ENCODE measurements around the gene CD52. TPM values are rescaled to one million over a fixed set of nuclear protein-coding genes. Genes with fewer than 3 reads are reported as not detected.
A peak's percentile ranks its signal among the peaks of the same experiment; 100 is the strongest.

The CD52 gene
- total RNA-seq, 1 experiment from 2014 or later, result 1.6 TPM

DNA sequence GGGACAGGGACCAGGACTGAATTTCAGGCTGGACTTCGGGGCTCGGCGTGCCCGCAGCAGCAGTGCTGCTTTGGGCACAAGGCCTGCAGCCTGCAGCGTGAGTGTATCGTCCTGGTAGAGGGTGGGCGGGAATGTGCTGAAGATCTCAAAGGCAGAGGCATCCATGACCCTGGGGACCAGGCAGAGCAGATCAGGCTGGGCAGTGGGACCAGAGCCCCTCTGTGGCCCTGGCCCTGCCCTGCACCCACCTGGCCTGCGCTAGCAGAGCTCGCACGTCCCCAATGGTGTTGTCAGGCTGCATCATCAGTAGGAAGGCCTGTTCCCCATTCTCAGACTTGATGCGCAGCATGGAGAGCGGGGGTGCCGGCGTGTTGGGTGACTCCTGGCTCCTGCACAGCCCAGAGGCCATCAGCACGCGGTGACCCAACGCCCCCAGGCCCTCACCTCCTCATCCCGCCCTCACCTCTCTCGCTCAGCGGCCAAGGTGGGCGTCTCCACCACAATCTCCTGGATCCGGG is 35.3 kb upstream of the CD52 start:
- peaks cover 2% of the 10 kb centered on the region; the same call in 1 of the 2 replicates for H3K36me3 ChIP-seq (ENCODE audit: control insufficient read depth, insufficient read depth, low read length)
- TF ChIP-seq TCF7L2 (IDR thresholded peaks at IDR 0.05; ENCODE audit: low read depth, low read length) (no peak), POLR2AphosphoS5 (IDR thresholded peaks at IDR 0.05; ENCODE audit: low read depth, low read length) (0 out of 2 replicates have a peak, but pooled peaks have one; percentile 11), SIN3A (IDR thresholded peaks at IDR 0.05; ENCODE audit: borderline replicate concordance, insufficient read depth, low read depth, low read length) (no peak)
- TF ChIP-seq, protein P1, sequence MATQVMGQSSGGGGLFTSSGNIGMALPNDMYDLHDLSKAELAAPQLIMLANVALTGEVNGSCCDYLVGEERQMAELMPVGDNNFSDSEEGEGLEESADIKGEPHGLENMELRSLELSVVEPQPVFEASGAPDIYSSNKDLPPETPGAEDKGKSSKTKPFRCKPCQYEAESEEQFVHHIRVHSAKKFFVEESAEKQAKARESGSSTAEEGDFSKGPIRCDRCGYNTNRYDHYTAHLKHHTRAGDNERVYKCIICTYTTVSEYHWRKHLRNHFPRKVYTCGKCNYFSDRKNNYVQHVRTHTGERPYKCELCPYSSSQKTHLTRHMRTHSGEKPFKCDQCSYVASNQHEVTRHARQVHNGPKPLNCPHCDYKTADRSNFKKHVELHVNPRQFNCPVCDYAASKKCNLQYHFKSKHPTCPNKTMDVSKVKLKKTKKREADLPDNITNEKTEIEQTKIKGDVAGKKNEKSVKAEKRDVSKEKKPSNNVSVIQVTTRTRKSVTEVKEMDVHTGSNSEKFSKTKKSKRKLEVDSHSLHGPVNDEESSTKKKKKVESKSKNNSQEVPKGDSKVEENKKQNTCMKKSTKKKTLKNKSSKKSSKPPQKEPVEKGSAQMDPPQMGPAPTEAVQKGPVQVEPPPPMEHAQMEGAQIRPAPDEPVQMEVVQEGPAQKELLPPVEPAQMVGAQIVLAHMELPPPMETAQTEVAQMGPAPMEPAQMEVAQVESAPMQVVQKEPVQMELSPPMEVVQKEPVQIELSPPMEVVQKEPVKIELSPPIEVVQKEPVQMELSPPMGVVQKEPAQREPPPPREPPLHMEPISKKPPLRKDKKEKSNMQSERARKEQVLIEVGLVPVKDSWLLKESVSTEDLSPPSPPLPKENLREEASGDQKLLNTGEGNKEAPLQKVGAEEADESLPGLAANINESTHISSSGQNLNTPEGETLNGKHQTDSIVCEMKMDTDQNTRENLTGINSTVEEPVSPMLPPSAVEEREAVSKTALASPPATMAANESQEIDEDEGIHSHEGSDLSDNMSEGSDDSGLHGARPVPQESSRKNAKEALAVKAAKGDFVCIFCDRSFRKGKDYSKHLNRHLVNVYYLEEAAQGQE (IDR thresholded peaks at IDR 0.05; ENCODE audit: insufficient read depth in 1 of 2, low read depth in 2 of 2, low read length in 1 of 2), result no peak
- DNase-seq (ENCODE audit: low read depth, low spot score), result no peak
- no peak for ATAC-seq
- BruUV-seq (replicated peaks), result no TSS peak
- H3K9me3 ChIP-seq (ENCODE audit: control insufficient read depth, insufficient read depth, low read depth, low read length), result no peaks in the 10 kb centered on the region
- ChIA-PET CTCF (interaction anchor here (0.6 to 0.8 kb wide), 2 partner anchors 47 to 285 kb away, joined by 3 to 6 read pairs; partner anchors contain the start of gene PAFAH2), POLR2A (no interaction called here)
- no peak overlapping the region for H3K27ac ChIP-seq (ENCODE audit: low read length)
- no peaks in the 10 kb centered on the region for H3K27me3 ChIP-seq (ENCODE audit: control insufficient read depth, insufficient read depth, low read length)
- H3K4me1 ChIP-seq (ENCODE audit: control insufficient read depth, insufficient read depth, low read length), result peaks cover 44% of the 10 kb centered on the region
- intact Hi-C loops (cut with micrococcal nuclease; ENCODE audit: unreplicated experiment), result no loop called here
- in situ Hi-C loops (cut with HindIII; ENCODE audit: low pct_unique_long_range_greater_than_20kb, low sequenced_read_pairs), result no loop called here
- no peak overlapping the region for H3K4me3 ChIP-seq (ENCODE audit: low read depth in 2 of 2, low read length in 2 of 2)

DNA sequence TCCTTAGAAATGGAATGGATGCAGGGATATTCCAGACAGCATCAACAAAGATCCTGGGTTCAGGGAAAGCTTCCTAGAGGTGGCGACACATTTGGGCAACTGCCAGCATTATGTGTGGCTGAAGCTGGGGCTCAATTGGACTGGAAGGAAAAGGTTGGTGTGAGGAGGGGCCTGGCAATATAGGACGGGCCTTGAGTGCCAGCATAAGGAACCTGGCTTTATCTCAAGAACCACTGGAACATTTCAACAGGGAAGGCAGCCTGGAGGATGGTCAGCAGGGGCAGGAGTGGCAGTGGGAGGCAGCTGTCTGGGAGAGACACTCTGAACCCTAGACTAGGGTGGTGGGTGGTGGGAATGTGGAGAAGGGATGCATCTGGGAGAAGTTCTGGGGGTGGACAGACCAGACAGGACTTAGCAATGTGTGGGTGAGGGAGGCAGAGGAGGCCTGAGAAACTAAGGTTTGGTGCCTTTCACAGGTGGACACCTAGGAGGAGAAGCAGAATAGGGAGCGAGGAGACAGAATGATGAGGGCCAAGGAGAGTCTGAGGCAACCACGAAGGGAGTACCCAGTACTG is 34.4 kb upstream of the CD52 start:
- peaks cover 2% of the 10 kb centered on the region; the same call in 1 of the 2 replicates for H3K36me3 ChIP-seq (ENCODE audit: control insufficient read depth, insufficient read depth, low read length)
- no peak overlapping the region for H3K4me3 ChIP-seq (ENCODE audit: low read depth in 2 of 2, low read length in 2 of 2)
- ATAC-seq (no peak), DNase-seq (ENCODE audit: low read depth, low spot score) (no peak)
- TF ChIP-seq SIN3A (IDR thresholded peaks at IDR 0.05; ENCODE audit: borderline replicate concordance, insufficient read depth, low read depth, low read length), result no peak
- TF ChIP-seq, protein P1 (IDR thresholded peaks at IDR 0.05; ENCODE audit: insufficient read depth in 1 of 2, low read depth in 2 of 2, low read length in 1 of 2), result no peak
- TF ChIP-seq, protein P2, sequence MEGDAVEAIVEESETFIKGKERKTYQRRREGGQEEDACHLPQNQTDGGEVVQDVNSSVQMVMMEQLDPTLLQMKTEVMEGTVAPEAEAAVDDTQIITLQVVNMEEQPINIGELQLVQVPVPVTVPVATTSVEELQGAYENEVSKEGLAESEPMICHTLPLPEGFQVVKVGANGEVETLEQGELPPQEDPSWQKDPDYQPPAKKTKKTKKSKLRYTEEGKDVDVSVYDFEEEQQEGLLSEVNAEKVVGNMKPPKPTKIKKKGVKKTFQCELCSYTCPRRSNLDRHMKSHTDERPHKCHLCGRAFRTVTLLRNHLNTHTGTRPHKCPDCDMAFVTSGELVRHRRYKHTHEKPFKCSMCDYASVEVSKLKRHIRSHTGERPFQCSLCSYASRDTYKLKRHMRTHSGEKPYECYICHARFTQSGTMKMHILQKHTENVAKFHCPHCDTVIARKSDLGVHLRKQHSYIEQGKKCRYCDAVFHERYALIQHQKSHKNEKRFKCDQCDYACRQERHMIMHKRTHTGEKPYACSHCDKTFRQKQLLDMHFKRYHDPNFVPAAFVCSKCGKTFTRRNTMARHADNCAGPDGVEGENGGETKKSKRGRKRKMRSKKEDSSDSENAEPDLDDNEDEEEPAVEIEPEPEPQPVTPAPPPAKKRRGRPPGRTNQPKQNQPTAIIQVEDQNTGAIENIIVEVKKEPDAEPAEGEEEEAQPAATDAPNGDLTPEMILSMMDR (IDR thresholded peaks at IDR 0.05), result no peak
- TF ChIP-seq POLR2AphosphoS5 (IDR thresholded peaks at IDR 0.05; ENCODE audit: low read depth, low read length), result no peak
- no peak for TF ChIP-seq TCF7L2 (IDR thresholded peaks at IDR 0.05; ENCODE audit: low read depth, low read length)
- no peaks in the 10 kb centered on the region for H3K9me3 ChIP-seq (ENCODE audit: control insufficient read depth, insufficient read depth, low read depth, low read length)
- ChIA-PET POLR2A (no interaction called here), CTCF (interaction anchor here (0.6 kb wide), 1 partner anchor 286 kb away, joined by 3 read pairs; the partner anchor contains the start of gene PAFAH2)
- H3K27ac ChIP-seq (ENCODE audit: low read length), result no peak overlapping the region
- no TSS peak for BruUV-seq (replicated peaks)
- H3K4me1 ChIP-seq (ENCODE audit: control insufficient read depth, insufficient read depth, low read length), result peaks cover 35% of the 10 kb centered on the region
- intact Hi-C loops (cut with micrococcal nuclease; ENCODE audit: unreplicated experiment), result no loop called here
- in situ Hi-C loops (cut with HindIII; ENCODE audit: low pct_unique_long_range_greater_than_20kb, low sequenced_read_pairs), result no loop called here
- no peaks in the 10 kb centered on the region for H3K27me3 ChIP-seq (ENCODE audit: control insufficient read depth, insufficient read depth, low read length)

Measured in Panc1 (cell line).